GM18526 (cell line): Measurements from ENCODE around the gene MIS18A.

Experiments used
- POLR2A ChIP-seq: IDR thresholded peaks from 3 replicates; pipeline ENCODE4 v1.6.1; 2011; ENCODE audit not compliant: insufficient read length; ENCODE audit errors: extremely low read depth

Gene MIS18A, protein sequence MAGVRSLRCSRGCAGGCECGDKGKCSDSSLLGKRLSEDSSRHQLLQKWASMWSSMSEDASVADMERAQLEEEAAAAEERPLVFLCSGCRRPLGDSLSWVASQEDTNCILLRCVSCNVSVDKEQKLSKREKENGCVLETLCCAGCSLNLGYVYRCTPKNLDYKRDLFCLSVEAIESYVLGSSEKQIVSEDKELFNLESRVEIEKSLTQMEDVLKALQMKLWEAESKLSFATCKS

DNA sequence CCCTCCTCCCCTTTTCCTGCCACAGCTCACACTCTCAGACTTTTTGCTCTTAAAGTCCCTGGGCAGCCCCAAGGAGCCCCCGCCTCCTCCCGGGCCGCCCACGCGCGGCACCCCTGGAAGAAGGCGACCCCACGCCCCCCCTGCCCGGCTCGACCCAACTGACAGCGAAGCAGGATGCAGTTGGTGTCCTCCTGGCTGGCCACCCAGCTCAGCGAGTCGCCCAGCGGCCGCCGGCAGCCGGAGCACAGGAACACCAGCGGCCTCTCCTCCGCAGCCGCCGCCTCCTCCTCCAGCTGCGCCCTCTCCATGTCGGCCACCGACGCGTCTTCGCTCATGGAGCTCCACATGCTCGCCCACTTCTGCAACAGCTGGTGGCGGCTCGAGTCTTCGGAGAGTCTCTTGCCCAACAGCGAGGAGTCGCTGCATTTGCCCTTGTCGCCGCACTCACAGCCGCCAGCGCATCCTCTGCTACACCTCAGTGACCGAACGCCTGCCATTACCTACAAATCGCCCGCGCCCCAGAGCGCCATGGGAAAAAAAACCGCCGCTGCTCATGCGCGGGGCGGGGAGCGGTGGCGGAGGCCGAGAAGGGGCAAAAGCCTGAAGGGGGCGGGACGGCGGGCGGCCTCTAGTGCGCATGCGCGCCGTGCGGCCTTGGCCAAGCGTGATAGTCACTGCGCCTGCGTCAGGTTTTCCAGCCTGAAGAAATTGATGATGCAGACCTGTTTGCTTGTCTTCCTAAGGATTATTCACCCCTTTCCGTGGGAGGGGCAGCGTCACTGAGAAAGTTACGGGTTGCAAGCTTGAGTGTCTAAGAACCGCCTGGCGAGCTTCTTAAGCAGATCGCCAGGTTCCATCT, at the start of gene MIS18A:
MIS18A (minus strand) TSS at position 532 of the 859 bp plus-strand sequence; CDS start at position 497, 35 bp downstream.
- peak; percentile 79 for TF ChIP-seq POLR2A

DNA sequence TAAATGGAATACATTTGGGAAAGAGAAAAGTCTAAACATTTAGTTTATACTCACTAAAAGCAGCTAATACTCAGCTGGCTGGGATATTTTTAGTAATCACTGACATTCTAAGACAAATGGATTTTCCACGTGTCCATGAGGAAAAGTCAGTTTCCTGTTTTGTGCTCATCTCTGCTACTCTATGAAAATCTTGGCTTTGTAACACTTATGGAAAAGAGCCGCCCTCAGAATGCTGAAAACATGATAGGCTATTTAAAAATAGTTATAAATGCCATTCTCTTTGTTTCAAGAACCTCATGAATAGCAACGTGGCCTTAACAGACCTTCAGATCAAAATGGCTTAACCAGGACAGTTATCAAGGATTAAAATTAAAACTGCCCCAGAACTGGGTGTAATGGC, 49.7 kb upstream of the MIS18A start:
- TF ChIP-seq POLR2A: no peak

DNA sequence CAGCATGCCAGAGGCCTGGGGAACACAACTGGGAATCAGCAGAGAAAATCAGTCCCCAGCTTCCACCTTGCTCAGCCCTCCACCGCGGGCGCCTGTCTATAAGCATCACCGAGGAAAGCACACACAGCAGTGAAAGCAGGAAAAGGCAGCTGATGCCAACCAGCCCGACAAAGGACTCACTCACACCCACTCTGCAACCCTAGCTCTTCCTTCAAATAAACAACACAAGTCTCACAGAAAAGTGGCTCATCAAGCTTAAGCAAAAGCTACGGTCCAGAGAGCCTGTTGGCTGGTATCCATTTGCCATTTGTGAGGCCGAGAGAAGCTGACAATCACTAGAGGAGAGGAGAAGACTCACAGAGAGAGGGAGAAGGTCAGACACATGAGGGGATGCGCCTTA, 46.9 kb upstream of the MIS18A start:
- no peak for TF ChIP-seq POLR2A

DNA sequence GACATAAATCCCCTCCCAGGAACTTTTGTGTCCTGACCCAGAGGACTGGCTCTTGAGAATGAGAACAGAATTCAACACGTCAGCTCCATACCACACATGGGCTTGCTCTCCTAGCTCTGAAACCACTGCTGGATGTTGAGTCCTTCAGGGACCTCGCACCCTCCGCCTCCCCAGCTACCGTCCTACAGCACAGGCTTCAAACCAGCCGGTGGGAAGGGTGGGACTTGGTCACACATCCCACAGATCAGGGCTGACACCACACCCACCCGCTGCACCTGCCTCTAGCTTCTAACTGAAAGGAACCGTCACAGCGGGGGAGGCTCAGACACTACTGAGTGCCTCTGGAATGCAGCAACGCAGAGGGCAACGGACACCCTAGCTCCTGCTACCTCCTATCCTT, 43.8 kb upstream of the MIS18A start:
- no peak for TF ChIP-seq POLR2A

DNA sequence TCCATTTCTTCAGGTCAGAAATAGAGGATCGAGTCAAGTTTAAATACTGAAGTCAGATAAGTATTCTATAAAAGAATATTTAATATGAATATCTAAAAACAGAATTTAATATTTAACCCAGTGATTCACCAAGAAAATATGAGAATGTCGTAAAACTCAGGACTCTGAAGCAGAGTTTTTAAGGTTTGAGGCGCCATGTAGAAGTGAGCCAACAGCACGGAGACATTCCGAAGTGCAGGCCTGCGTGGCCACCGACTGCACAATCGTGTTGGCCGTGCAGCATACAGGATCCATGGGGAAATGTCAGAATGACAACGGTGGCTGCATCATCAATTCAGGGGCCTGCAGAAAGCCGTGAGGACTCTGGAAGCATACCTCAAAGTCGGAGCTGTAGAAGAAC, 43.3 kb upstream of the MIS18A start:
- no peak for TF ChIP-seq POLR2A

DNA sequence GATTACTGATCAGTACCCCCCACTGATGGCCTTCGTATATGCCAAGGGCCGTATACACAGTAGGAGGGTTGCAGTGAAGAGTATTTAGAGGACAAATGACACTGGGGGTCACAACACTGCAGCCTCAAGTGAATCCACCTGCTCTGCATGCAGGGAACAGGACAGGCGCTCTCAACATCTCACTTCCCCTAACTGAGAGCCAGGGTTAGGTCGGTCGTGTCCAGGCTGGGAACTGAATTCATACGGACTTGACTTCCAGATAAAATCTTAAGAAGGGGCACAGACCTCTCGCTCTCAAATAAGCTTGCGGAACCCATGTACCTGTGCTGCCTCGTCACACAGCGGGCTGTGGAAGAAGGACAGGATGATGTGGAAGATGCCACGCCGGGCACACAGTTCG, 42.6 kb upstream of the MIS18A start:
- no peak for TF ChIP-seq POLR2A

DNA sequence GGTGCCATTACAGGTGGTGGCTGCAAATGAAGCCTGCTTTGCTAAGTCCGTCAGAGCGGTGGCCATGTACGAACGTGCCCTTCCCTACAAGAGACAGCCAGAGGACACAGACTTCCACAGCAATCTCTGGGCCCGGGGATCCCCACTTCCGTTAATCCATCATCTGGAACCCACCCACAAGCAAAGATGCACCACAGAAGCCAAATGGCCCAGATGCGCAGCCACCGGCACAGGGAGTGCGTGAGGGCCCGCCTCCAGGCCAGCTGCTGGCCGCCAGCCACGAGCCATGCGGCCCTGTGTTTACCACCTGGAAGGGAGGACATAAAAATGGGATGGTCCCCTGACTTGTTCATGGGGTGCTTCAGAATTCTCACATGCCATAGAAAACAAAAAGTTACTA, 41.9 kb upstream of the MIS18A start:
- no peak for TF ChIP-seq POLR2A

DNA sequence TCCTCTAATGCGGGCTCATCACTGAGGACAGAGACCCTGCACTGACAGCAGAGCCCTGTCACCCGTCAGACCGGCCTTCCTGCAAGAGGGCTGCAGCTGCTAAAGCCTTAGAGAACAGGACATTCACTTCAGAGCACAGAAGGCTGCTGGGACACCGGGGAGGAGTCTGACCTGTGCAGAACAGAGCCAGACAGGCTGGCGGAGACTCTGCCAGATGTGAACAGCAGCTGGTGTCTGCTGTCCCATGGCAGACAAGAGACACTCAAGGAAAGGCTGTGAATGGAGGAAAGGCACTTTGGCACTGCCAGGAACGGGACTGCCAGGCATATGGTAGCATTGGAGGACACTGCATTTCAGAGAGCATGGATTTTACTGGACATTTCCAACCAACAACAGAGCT, 41.2 kb upstream of the MIS18A start:
- TF ChIP-seq POLR2A: no peak

DNA sequence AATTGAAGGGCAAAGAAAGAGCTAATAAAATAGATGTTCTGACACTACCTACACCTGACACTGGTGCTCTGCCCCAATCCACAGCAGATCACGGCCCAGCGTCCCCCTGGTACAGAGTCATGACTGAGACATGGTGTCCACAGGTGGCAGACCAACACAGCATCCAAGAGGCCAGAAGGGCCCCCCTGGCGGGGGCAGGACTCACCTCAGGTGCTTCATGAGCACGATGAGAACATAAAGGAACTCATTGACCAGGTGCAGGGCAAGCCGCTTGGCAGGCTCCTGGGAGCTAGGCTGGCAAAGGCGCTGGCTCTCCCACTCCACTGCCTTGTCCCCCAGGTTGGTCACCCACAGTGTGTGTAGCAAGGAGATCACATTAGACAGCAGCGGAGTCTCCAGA, 40.2 kb upstream of the MIS18A start:
- TF ChIP-seq POLR2A: no peak

DNA sequence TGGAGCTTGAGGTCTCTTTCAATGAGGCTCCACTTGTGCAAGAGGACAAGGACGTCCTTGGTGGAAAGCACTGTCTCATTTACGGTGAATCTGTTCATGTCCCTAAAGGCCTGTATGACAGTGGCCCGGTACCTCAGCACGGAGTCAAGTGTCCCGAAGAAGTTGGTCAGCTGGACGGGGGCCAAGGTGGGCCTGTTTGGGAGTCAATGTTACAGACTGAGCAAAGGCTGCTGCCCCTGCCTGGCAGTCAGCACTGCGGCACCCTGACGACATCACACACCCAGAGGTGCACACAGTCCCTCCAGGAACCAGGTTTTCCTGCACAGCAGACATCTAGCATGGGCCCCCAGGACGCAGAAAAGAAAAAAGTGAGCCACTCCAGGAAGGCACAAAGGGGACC, 38.9 kb upstream of the MIS18A start:
- TF ChIP-seq POLR2A: no peak

DNA sequence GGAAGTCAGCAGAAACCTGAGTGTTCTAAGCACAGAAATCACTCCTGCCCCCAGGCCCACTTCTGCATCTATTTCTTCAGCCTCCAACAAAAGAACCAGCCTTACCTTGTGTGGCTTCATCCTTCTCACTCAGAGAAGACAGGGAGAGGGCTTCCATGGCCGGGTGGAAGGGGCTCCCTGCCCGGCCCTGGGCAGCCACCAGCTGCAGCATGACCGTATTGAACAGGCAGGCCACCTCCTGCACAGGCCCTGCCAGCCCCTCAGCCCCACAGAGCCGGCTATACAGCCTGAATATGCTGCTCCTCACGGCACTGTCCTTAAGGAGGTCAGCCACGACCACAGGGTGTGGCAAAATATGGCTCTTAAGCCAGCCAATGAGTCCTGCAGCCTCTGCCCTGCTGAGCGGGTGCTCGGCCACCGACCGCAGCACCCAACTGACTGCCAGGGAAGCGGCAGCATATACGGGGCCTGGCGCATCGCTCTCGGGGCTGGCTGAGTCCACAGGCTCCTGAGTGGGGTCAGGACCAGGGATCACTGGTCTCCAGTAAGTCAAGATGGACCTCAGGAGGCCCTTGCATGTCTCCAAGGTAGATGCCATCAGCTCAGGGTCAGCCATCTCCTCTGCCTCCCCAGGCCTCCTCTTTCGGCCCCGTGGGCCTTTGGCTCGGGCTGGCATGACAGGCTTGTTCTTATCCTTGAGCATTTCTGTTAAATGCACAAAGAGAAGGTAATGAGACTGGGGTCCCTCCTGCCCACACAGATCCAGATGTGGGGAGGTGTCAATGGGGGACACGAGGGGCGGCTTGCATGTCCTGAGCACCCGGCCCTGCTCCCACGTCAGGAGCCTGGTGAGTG, 37.7 kb upstream of the MIS18A start:
- TF ChIP-seq POLR2A: no peak

DNA sequence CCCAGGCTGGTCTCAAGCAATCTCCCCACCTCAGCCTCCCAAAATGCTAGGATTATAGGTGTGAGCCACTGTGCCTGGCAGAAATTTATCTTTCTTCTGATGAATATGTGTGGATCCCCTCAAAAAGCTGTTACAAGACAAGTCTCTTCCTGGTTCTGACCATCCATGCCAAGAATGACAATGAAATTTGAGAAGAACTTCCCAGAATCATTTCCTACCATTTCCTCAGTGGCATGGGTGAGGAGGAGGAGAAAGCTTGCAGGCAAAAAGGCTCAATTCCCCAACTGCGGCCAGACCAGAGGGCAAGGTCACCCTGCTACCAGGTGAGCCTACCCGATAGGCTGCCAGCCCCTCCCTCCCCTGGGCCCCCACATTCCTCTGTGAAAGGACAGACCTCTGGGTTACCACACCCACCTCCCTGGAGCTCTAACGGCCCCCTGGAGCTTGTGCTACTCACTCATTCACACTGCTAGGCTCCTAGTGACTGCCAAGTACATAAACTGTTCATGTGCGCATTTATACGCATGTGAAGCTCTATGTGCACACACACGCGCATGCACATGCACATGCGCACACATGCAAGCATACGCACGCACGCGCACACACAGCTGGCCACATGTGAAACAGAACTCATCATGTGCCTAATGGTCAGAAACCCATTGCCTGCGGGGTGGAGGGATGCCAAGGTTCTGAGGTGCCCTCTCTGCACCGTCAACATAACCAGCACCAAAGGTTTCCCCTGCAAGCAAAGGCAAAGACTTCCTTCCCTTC, 36.8 kb upstream of the MIS18A start:
- no peak for TF ChIP-seq POLR2A

DNA sequence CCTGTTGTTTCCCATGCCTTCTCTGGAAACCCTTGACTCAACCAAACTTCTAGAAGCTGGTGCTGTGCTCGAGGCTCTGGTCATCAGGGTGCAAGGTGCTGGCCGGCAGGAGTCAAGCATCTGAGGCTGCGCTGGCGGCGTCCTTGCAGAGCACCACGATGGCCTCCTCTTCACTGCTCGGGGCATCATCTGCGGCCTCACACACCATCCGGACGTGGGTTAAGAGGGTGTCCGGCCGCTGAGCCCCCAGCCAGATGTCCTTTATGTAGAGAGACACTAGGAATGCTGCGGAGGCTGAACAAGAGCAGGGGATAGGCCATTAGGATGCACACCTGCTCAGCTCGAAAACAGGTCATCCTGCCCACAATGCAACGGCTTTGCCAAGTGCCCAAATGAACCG, 36.0 kb upstream of the MIS18A start:
- TF ChIP-seq POLR2A: no peak

DNA sequence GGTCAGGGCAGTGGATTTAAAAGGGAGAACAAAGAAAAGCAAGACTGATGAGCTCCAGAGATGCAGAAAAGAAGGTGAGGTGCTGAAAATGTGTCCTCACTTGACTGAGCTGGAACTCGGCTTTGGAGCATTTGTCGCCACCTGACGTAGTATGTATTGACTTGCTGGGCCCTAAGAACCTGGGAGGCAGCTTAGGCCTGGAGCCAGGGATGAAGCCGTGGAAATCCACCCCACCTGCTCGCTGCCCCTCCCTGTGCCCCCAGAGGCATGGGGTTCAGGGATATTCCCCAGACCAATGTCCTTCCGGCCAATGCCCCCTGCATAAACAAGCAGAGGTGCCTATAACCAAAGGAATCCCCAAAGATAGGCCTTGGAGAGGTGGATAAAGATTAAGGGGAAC, 34.1 kb upstream of the MIS18A start:
- TF ChIP-seq POLR2A: no peak

DNA sequence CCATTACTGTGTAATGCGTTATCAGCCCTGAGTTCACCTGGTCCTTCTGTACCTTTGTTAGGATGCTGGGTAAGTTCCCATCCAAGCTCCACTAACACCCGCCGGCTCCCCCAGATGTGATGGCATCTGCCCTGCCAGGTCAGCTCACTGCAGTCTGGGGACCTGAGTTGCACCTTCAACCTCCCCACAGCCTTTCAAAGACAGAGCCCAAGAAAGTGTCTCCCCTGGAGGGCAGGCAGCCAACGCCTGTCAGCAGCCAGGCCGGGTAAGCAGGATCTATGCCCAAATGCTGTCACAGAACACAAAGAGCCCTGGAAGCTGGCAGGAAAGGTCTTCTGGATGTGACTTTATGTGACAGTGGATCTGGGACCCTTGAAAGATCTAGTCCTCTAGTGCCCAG, 33.5 kb upstream of the MIS18A start:
- TF ChIP-seq POLR2A: no peak

DNA sequence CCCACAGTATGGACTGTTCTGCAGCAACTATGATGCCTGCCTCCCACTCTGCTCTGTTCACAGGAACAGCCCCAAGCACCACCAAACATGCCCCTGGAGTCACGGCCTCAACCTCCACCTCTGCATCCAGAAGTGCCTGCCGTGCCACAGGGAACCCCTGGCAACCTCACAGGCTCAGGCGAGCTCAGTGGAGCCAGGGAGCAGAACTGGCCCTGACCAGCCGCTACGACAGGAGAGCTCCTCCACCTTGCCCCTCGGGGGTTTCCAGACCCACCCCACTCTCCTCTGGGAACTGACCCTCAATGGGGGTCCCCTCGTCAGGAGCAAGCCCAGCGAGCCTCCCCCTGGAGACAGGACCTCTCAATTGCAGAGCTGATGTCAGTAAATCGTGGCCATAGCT, 32.8 kb upstream of the MIS18A start:
- no peak for TF ChIP-seq POLR2A
